Measurements from ENCODE around the gene C17orf67. TPM values are rescaled to one million over a fixed set of nuclear protein-coding genes. Genes with fewer than 3 reads are reported as not detected.

Gene C17orf67
- polyA plus RNA-seq, 1 donor from 2014 or later, result 0.15 TPM

DNA sequence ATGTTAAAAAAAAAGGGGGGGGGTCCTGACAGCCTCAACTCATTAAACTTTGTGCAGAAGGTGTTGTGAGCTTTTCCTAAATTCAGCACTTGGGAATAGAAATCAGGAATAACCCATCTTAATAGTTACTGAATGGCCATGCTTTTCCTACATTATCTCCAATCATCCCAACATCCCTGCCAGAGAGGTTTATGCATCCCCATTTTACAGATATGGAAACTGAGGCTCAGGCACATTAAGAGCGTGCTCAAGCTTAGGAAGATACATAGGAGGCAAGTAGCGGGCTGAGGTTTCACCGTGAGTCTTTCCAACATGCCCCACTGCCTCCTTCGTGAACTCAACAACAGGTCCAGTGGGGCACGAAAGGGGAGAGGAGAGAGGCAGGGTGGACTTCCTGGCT is 78.4 kb downstream of the C17orf67 start:
- Histone ChIP-seq H2AFZ (ENCODE audit: low read depth, low read length) (no peak overlapping the region), H3K9ac (ENCODE audit: low read length) (no peak overlapping the region), H3K9me3 (ENCODE audit: low read length) (no peaks in the 10 kb centered on the region), H3K27me3 (ENCODE audit: insufficient read depth, low read depth, low read length) (no peaks in the 10 kb centered on the region), H3K79me2 (replicated peaks; ENCODE audit: insufficient read depth, low read length) (no peaks in the 10 kb centered on the region), H3K4me2 (ENCODE audit: low read length) (no peak overlapping the region), H4K20me1 (ENCODE audit: insufficient read depth) (no peaks in the 10 kb centered on the region), H3K9me2 (ENCODE audit: insufficient read depth, low read length) (no peaks in the 10 kb centered on the region), H3F3A (ENCODE audit: insufficient read depth, low read length, poor library complexity, severe bottlenecking) (no peaks in the 10 kb centered on the region), H3K4me3 (ENCODE audit: low read length) (no peak overlapping the region), H3K27ac (ENCODE audit: low read length) (no peak overlapping the region), H3K36me3 (ENCODE audit: insufficient read depth, low read length) (no peaks in the 10 kb centered on the region)
- TF ChIP-seq EZH2 (IDR thresholded peaks at IDR 0.05; ENCODE audit: borderline replicate concordance, insufficient read depth, low read length, poor library complexity, severe bottlenecking) (no peak), TAF1 (IDR thresholded peaks at IDR 0.05; ENCODE audit: low read depth) (no peak), MXI1 (conservative IDR thresholded peaks at IDR 0.05; ENCODE audit: poor library complexity, severe bottlenecking) (no peak), REST (IDR thresholded peaks at IDR 0.05; ENCODE audit: borderline replicate concordance) (no peak), EP300 (conservative IDR thresholded peaks at IDR 0.05; ENCODE audit: poor library complexity, severe bottlenecking) (no peak), RAD21 (conservative IDR thresholded peaks at IDR 0.05) (no peak), SMC3 (conservative IDR thresholded peaks at IDR 0.05; ENCODE audit: poor library complexity) (no peak), POLR2AphosphoS5 (IDR thresholded peaks at IDR 0.05) (no peak)
- TF ChIP-seq, protein P1, sequence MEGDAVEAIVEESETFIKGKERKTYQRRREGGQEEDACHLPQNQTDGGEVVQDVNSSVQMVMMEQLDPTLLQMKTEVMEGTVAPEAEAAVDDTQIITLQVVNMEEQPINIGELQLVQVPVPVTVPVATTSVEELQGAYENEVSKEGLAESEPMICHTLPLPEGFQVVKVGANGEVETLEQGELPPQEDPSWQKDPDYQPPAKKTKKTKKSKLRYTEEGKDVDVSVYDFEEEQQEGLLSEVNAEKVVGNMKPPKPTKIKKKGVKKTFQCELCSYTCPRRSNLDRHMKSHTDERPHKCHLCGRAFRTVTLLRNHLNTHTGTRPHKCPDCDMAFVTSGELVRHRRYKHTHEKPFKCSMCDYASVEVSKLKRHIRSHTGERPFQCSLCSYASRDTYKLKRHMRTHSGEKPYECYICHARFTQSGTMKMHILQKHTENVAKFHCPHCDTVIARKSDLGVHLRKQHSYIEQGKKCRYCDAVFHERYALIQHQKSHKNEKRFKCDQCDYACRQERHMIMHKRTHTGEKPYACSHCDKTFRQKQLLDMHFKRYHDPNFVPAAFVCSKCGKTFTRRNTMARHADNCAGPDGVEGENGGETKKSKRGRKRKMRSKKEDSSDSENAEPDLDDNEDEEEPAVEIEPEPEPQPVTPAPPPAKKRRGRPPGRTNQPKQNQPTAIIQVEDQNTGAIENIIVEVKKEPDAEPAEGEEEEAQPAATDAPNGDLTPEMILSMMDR (IDR thresholded peaks at IDR 0.05; ENCODE audit: poor library complexity, severe bottlenecking), result no peak

- H3K36me3 ChIP-seq (ENCODE audit: insufficient read depth, low read length), result no peaks in the 10 kb centered on the region
- no peaks in the 10 kb centered on the region for H3K9me3 ChIP-seq (ENCODE audit: low read length)
- H3K9ac ChIP-seq (ENCODE audit: low read length), result no peak overlapping the region
- H3K27ac ChIP-seq (ENCODE audit: low read length), result no peak overlapping the region
- TF ChIP-seq REST (IDR thresholded peaks at IDR 0.05; ENCODE audit: borderline replicate concordance), result no peak
- no peak for TF ChIP-seq SMC3 (conservative IDR thresholded peaks at IDR 0.05; ENCODE audit: poor library complexity)
- TF ChIP-seq, protein P1 (IDR thresholded peaks at IDR 0.05; ENCODE audit: poor library complexity, severe bottlenecking), result no peak
- no peak for TF ChIP-seq MXI1 (conservative IDR thresholded peaks at IDR 0.05; ENCODE audit: poor library complexity, severe bottlenecking)
- TF ChIP-seq EP300 (conservative IDR thresholded peaks at IDR 0.05; ENCODE audit: poor library complexity, severe bottlenecking), result no peak
- H4K20me1 ChIP-seq (ENCODE audit: insufficient read depth), result no peaks in the 10 kb centered on the region
- H3K79me2 ChIP-seq (replicated peaks; ENCODE audit: insufficient read depth, low read length), result no peaks in the 10 kb centered on the region
- H3K4me3 ChIP-seq (ENCODE audit: low read length), result no peak overlapping the region
- no peak overlapping the region for H3K4me2 ChIP-seq (ENCODE audit: low read length)
- no peaks in the 10 kb centered on the region for H3F3A ChIP-seq (ENCODE audit: insufficient read depth, low read length, poor library complexity, severe bottlenecking)
- no peak overlapping the region for H2AFZ ChIP-seq (ENCODE audit: low read depth, low read length)
- H3K27me3 ChIP-seq (ENCODE audit: insufficient read depth, low read depth, low read length), result no peaks in the 10 kb centered on the region
- no peaks in the 10 kb centered on the region for H3K9me2 ChIP-seq (ENCODE audit: insufficient read depth, low read length)
Measured at GRCh38 chr17:56754523-56755208, 79.1 kb downstream of the C17orf67 start.

Data from neural cell (in vitro differentiated cells).